HFFc6 (cell line): ENCODE measurements around the gene MNX1. TPM values are rescaled to one million over a fixed set of nuclear protein-coding genes. Genes with fewer than 3 reads are reported as not detected.

ENCODE experiments used
- DNase-seq: peaks from one replicate; pipeline ENCODE4 v3.0.0-alpha.2; 2018
- H3K27ac Mint-ChIP-seq: 2 replicates; pipeline ENCODE4 v1.8.0; 2020; ENCODE audit warnings: mild to moderate bottlenecking, mixed read lengths
- H3K27me3 Mint-ChIP-seq: 2 replicates; pipeline ENCODE4 v1.8.0; 2021; ENCODE audit warnings: mild to moderate bottlenecking, moderate library complexity, mixed read lengths; ENCODE audit not compliant: insufficient read depth
- H3K36me3 Mint-ChIP-seq: 2 replicates; pipeline ENCODE4 v1.8.0; 2021; ENCODE audit warnings: low read depth, mixed read lengths
- H3K4me1 Mint-ChIP-seq: 2 replicates; pipeline ENCODE4 v1.8.0; 2020; ENCODE audit warnings: low read depth, mixed read lengths
- H3K4me3 Mint-ChIP-seq: 2 replicates; pipeline ENCODE4 v1.8.0; 2020; ENCODE audit warnings: mild to moderate bottlenecking, moderate library complexity, mixed read lengths
- H3K9me3 Mint-ChIP-seq: 2 replicates; pipeline ENCODE4 v1.8.0; 2020; ENCODE audit warnings: mild to moderate bottlenecking, mixed read lengths
- total RNA-seq, 6 experiments: library from RNA; stranded (reverse); fragmentation: NEBNext Ultra II Directional; extraction: Animal tissue kit (Norgen Biotek cat#: 25700); gene quantifications; 2 replicates in 1 of 6; 3 replicates in 5 of 6; pipeline ENCODE4 v1.2.3, GENCODE V29; 2021
- TF ChIP-seq, protein P1 (sequence below): fragments of 200-600 bp; sonication (generic); IDR thresholded peaks from 2 replicates; pipeline ENCODE4 v1.5.0; 2021; ENCODE audit warnings: antibody characterized with exemption, mild to moderate bottlenecking

Gene MNX1
- total RNA-seq, 6 experiments from 2014 or later = not detected

DNA sequence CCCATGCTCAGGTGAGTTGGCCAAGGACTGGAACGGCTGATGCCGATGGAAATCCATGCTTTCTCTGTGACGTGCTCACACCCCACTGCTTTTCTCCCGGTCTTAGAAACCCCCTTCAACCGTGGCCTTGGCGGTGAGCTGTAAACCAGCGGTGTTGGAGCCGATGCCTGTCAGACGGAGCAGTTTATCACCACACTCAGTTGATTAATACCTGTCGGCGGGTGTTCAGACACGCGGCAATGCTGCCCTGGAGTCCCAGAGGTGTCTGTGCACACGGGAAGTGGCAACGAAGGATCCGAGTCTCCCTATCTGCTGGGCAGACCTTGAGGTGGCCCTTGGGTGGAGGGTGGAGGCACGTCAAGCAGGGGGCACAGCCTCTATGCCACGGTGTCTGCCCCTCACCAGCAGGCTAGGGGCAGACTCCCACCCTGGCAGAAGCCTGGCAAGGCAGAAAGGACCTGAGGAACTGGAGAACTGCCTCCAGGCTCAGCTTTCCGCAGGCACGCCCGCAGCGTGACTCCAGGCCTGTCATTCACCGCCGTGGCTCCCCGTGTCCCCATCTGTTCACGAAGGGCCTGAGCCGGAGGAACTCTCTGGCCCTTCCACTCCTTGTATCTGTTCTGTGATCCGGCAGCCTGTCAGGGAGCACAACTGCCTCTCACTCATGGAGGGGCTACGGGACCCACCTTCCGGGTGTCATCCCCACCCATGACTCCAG is 34.6 kb upstream of the MNX1 start:
- Mint-ChIP-seq H3K4me1 (peaks cover 49% of the 10 kb centered on the region), H3K27me3 (peaks cover 13% of the 10 kb centered on the region), H3K36me3 (no peaks in the 10 kb centered on the region), H3K4me3 (no peak overlapping the region), H3K27ac (no peak overlapping the region), H3K9me3 (no peaks in the 10 kb centered on the region)
- TF ChIP-seq, protein P1, sequence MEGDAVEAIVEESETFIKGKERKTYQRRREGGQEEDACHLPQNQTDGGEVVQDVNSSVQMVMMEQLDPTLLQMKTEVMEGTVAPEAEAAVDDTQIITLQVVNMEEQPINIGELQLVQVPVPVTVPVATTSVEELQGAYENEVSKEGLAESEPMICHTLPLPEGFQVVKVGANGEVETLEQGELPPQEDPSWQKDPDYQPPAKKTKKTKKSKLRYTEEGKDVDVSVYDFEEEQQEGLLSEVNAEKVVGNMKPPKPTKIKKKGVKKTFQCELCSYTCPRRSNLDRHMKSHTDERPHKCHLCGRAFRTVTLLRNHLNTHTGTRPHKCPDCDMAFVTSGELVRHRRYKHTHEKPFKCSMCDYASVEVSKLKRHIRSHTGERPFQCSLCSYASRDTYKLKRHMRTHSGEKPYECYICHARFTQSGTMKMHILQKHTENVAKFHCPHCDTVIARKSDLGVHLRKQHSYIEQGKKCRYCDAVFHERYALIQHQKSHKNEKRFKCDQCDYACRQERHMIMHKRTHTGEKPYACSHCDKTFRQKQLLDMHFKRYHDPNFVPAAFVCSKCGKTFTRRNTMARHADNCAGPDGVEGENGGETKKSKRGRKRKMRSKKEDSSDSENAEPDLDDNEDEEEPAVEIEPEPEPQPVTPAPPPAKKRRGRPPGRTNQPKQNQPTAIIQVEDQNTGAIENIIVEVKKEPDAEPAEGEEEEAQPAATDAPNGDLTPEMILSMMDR = no peak
- no peak for DNase-seq

DNA sequence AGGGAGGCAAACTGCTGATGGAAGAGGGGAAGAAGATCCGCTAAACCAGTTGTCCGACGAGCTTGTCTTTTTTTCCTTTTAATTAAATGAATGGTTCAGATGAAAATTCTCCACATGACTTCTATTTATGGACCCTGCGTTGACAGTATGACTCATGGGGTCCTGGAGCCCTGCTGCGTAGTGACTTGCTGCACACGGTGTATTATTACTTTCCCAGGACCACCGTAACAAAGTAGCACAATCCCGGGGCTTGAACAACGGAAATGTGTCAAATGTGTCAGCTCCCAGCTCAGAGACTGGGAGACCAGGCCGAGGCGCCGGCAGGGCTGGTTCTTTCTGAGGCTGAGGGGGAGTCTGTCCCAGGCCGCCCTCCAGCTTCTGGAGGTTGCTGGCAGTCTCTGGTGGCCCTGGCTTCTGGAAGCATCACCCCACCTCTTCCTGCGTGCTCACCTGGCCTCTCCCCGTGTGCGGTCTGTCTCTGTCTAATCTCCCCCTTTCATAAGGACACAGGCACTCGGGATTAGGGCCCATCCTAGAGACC is 33.8 kb upstream of the MNX1 start:
- DNase-seq = no peak
- TF ChIP-seq, protein P1 = no peak
- H3K9me3 Mint-ChIP-seq = no peaks in the 10 kb centered on the region
- H3K27ac Mint-ChIP-seq = no peak overlapping the region
- H3K36me3 Mint-ChIP-seq = no peaks in the 10 kb centered on the region
- H3K4me1 Mint-ChIP-seq = peaks cover 48% of the 10 kb centered on the region
- no peak overlapping the region; the same call in 1 of the 2 replicates for H3K4me3 Mint-ChIP-seq
- H3K27me3 Mint-ChIP-seq = peaks cover 19% of the 10 kb centered on the region

DNA sequence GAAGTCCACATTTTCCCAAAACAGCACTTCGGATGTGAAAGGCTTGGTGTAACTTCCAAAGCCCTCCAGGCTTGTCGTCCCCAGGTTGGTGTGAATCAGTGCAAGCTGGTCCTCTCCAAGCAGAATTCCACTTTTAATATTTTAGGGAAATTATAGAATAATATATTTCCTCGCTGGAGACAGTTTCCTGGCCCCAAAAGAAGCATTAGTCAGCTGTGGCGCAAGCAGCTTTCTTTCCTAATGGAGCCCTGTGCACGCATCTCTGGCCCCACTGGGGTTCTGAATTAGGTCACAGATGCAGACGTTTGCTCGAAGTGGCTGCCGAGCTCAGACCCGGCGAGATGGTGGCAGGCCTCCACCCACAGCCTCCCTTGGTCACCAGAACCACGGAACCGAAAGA is 33.3 kb upstream of the MNX1 start:
- no peak for DNase-seq
- Mint-ChIP-seq H3K9me3 (no peaks in the 10 kb centered on the region), H3K4me3 (no peak overlapping the region; the same call in 1 of the 2 replicates), H3K36me3 (no peaks in the 10 kb centered on the region), H3K27me3 (peaks cover 18% of the 10 kb centered on the region), H3K4me1 (peaks cover 43% of the 10 kb centered on the region), H3K27ac (no peak overlapping the region)
- TF ChIP-seq, protein P1 = no peak

DNA sequence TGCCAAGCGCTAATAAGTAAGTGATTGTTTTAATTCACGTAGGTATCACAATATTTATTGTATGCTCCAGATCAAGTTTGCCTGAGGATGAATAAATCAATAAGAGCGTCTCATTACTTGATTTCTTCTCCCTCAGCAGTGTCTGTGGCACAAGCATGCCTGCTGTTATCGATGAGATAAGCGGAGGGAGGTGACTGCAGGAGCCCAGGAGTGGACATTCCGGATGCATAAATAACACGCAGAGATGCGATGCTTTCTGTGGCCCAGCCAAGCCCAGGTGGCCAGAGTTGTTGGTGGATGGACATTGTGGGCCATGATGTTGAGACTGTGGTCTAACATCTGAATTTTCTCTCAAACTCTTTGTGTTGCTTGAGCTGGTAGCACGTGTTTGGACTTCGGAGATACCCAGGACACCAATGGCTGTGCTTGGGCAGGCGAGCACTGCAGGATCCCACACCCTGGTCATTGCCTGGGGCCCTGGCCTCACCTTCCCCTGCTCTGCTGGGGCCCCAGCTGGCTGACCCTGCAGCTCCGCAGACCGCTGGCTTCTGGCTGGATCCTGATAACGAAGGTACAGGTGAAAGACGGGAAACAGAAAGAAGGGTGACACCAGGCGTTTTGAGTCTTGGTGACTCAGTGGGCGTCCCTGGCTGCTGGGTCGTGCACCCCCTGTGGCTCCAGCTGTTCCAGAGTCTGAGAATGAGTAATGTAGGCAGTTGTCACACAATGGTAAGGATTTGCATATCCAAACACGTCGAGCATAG is 31.2 kb upstream of the MNX1 start:
- peaks cover 30% of the 10 kb centered on the region for H3K27me3 Mint-ChIP-seq
- TF ChIP-seq, protein P1 = no peak
- no peak overlapping the region for H3K4me3 Mint-ChIP-seq

DNA sequence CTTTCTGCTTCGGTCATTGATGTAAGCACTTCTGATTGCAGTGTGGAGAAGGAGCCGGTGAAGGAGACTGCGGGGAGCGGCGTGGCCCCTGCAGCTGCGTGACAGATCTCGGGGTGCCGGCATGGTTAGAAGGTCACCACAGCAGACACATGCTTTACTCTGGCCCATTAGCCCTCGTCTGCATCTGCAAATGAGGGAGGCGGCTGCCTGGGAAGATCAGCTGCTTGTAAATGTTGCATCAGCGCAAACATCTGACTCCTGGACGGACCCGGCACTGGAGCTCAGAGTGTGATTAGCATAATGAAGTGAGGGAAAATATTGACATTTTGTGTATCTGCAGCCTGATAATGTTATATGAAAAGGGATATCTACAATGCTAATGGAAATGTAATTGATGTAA is 30.5 kb upstream of the MNX1 start:
- H3K4me3 Mint-ChIP-seq = no peak overlapping the region
- DNase-seq = peak; percentile 4
- peaks cover 11% of the 10 kb centered on the region for H3K36me3 Mint-ChIP-seq
- TF ChIP-seq, protein P1 = no peak
- no peak overlapping the region for H3K27ac Mint-ChIP-seq
- H3K4me1 Mint-ChIP-seq = peaks cover 25% of the 10 kb centered on the region
- H3K27me3 Mint-ChIP-seq = peaks cover 34% of the 10 kb centered on the region
- peaks cover 10% of the 10 kb centered on the region for H3K9me3 Mint-ChIP-seq

More for the DNA sequence above, 31.2 kb upstream of the MNX1 start:
- no peak overlapping the region for H3K27ac Mint-ChIP-seq
- peaks cover 3% of the 10 kb centered on the region for H3K9me3 Mint-ChIP-seq
- DNase-seq = no peak
- H3K4me1 Mint-ChIP-seq = peaks cover 29% of the 10 kb centered on the region
- H3K36me3 Mint-ChIP-seq = peaks cover 4% of the 10 kb centered on the region; the same call in 1 of the 2 replicates
